Stimulated activated CD8-positive, alpha-beta memory T cell treated with anti-CD3 and anti-CD28 coated beads, Interleukin-12 subunit alpha, Interleukin-12 subunit beta, amount 100 ng/mL, for 24 hours (primary cell): ENCODE measurements around the gene RNF141.

Source experiments
- DNase-seq: peaks from one replicate; pipeline ENCODE4 v3.0.0-alpha.2; 2020; ENCODE audit errors: extremely low read depth

The RNF141 gene

GRCh38 chr11:10540915-10541560, at the start of gene RNF141:
TSS of gene RNF141 (minus strand) at chr11:10541187. CDS start at chr11:10534158, 7,029 bp downstream.
- DNase-seq, result peak; percentile 95

GRCh38 chr11:10590218-10590915, 49.4 kb upstream of the RNF141 start:
- DNase-seq, result no peak

- DNase-seq, result no peak
Measured at GRCh38 chr11:10588904-10589303, 47.9 kb upstream of the RNF141 start.

GRCh38 chr11:10587995-10588394, 47.0 kb upstream of the RNF141 start:
- no peak for DNase-seq

GRCh38 chr11:10587388-10587787, 46.4 kb upstream of the RNF141 start:
- DNase-seq, result no peak

- no peak for DNase-seq
Measured at GRCh38 chr11:10584071-10584501, 43.1 kb upstream of the RNF141 start.

GRCh38 chr11:10581481-10582019, 40.6 kb upstream of the RNF141 start:
- DNase-seq, result no peak

- no peak for DNase-seq
Measured at GRCh38 chr11:10580623-10581022, 39.6 kb upstream of the RNF141 start.

- no peak for DNase-seq
Measured at GRCh38 chr11:10579700-10580099, 38.7 kb upstream of the RNF141 start.

- no peak for DNase-seq
Measured at GRCh38 chr11:10576035-10576398, 35.0 kb upstream of the RNF141 start.

GRCh38 chr11:10575346-10576034, 34.5 kb upstream of the RNF141 start:
- no peak for DNase-seq

GRCh38 chr11:10573556-10573955, 32.6 kb upstream of the RNF141 start:
- no peak for DNase-seq

GRCh38 chr11:10573028-10573427, 32.0 kb upstream of the RNF141 start:
- DNase-seq, result no peak

GRCh38 chr11:10572533-10572932, 31.5 kb upstream of the RNF141 start:
- DNase-seq, result no peak

- no peak for DNase-seq
Measured at GRCh38 chr11:10568486-10568941, 27.5 kb upstream of the RNF141 start, which contains the start of gene LYVE1. TSS of gene LYVE1 (minus strand) at chr11:10568665. CDS start at chr11:10568532, 133 bp downstream.

- DNase-seq, result no peak
Measured at GRCh38 chr11:10567446-10567845, 26.5 kb upstream of the RNF141 start.

GRCh38 chr11:10566257-10566957, 25.4 kb upstream of the RNF141 start:
- DNase-seq, result no peak

GRCh38 chr11:10565493-10565892, 24.5 kb upstream of the RNF141 start:
- no peak for DNase-seq

- no peak for DNase-seq
Measured at GRCh38 chr11:10564696-10565318, 23.8 kb upstream of the RNF141 start.

- no peak for DNase-seq
Measured at GRCh38 chr11:10564030-10564429, 23.0 kb upstream of the RNF141 start.

GRCh38 chr11:10561947-10562346, 21.0 kb upstream of the RNF141 start:
- no peak for DNase-seq
